Measurements from ENCODE around the gene MAPK10.
"Not testable (repeated sequence)": the region's sequence is repeated elsewhere in the genome, so short reads cannot be mapped to it uniquely, and the experiment has no call there.

MAPK10 gene

DNA sequence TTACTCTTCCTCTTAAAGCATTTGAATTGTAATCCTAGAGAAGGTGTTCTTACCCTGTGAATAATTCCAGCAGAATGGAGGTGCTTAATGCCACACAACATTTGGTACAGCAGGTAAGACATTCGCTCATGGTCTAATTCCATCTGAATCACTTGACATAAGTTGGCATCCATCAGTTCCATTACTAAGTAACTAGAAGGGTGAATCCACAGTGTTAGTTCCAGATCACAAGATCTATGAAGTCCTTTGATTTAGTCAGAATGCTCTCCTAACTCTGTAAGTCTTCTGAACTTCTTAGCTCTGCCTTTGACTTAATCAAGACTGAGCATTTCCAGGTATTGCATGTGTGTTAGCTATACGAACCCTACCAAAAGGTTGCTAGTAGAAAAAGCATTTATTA is 258.0 kb downstream of the MAPK10 start:
- Histone ChIP-seq H3K27me3 (ENCODE audit: control insufficient read depth in 1 of 2, insufficient read depth in 2 of 2, low read length in 2 of 2) (no peaks in the 10 kb centered on the region), H3K9me3 (ENCODE audit: control insufficient read depth in 1 of 2, low read length in 2 of 2) (no peaks in the 10 kb centered on the region), H3K36me3 (ENCODE audit: control insufficient read depth in 1 of 2, insufficient read depth in 2 of 2, low read length in 2 of 2) (no peaks in the 10 kb centered on the region), H3K4me1 (ENCODE audit: control insufficient read depth in 1 of 2, insufficient read depth in 2 of 2, low read length in 2 of 2) (no peaks in the 10 kb centered on the region), H3K27ac (ENCODE audit: low read depth, low read length) (no peak overlapping the region), H3K4me3 (ENCODE audit: low read depth in 1 of 2, low read length in 2 of 2) (no peak overlapping the region), H3K9ac (ENCODE audit: low read depth in 1 of 2, low read length in 2 of 2) (no peak overlapping the region)

DNA sequence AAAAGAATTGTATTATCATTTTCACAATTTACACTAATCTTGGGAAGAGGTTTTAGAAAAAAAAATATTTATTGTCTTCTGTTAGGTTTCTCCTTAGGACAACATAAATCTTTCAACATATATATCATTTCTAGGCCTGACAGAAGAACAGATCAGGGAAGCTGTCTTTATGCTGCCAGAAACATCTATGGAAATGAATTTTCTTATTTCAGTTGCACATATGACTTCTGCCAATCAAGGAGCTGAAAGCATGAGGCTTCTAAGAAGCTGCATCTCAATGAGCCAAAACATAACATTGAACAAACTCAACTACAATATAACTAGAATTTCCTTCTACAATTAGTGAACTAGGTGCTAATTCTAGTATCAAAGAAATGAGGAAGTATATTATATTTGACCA is 258.4 kb downstream of the MAPK10 start:
- Histone ChIP-seq H3K4me1 (ENCODE audit: control insufficient read depth in 1 of 2, insufficient read depth in 2 of 2, low read length in 2 of 2) (no peaks in the 10 kb centered on the region), H3K27me3 (ENCODE audit: control insufficient read depth in 1 of 2, insufficient read depth in 2 of 2, low read length in 2 of 2) (no peaks in the 10 kb centered on the region), H3K9ac (ENCODE audit: low read depth in 1 of 2, low read length in 2 of 2) (no peak overlapping the region), H3K9me3 (ENCODE audit: control insufficient read depth in 1 of 2, low read length in 2 of 2) (no peaks in the 10 kb centered on the region), H3K4me3 (ENCODE audit: low read depth in 1 of 2, low read length in 2 of 2) (no peak overlapping the region), H3K27ac (ENCODE audit: low read depth, low read length) (no peak overlapping the region), H3K36me3 (ENCODE audit: control insufficient read depth in 1 of 2, insufficient read depth in 2 of 2, low read length in 2 of 2) (no peaks in the 10 kb centered on the region)

DNA sequence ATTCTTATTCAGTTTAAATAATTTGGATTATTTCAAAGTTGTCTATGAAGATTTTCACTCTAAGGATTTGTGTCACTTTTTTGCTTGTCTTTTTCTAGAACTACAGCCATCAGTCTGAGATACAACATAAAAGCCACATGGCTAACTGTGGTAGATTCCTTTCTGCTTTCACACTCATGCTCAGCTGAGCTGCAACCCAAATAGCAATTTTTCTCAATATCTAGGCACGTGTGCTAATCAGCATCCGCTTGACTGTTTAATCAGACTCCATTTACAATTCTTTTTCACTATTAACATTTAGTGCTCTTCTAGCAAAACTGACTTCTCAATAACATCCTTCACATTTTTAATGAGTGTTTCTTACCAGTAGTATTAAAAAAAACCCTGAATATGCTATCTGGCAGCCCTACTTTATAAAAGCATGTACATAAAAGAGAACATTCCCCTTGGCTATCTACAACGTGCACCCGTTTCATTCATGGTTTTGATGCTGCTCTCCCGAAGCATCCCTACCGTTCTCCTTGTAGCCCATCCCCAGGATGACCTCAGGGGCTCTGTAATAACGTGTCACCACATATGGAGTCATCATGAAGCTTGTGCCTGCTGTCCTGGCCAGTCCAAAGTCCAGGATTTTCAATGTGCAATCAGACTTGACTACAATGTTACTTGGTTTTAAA is 259.2 kb downstream of the MAPK10 start:
- Histone ChIP-seq H3K9ac (ENCODE audit: low read depth in 1 of 2, low read length in 2 of 2) (no peak overlapping the region), H3K9me3 (ENCODE audit: control insufficient read depth in 1 of 2, low read length in 2 of 2) (no peaks in the 10 kb centered on the region), H3K36me3 (ENCODE audit: control insufficient read depth in 1 of 2, insufficient read depth in 2 of 2, low read length in 2 of 2) (no peaks in the 10 kb centered on the region), H3K4me1 (ENCODE audit: control insufficient read depth in 1 of 2, insufficient read depth in 2 of 2, low read length in 2 of 2) (no peaks in the 10 kb centered on the region), H3K27ac (ENCODE audit: low read depth, low read length) (no peak overlapping the region), H3K27me3 (ENCODE audit: control insufficient read depth in 1 of 2, insufficient read depth in 2 of 2, low read length in 2 of 2) (no peaks in the 10 kb centered on the region), H3K4me3 (ENCODE audit: low read depth in 1 of 2, low read length in 2 of 2) (no peak overlapping the region)

DNA sequence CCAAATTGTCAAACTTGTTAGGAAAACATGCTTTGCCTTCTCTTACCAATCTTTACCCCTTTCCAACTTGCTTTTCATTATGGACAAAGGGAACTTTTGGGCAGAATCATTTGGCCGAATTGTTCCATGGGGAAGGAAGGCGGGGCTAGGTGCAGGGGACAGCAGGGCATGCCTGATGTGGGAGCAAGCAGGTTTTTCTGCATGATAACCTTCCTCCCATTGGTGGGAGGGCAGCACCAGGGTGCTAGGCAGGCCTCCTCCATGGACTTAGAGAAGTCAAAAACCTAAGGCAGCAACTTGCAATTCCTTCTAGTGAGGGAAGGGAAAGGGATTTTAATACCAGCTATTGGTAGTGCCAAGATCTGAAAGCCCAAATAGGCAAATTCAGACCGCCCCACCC is 260.5 kb downstream of the MAPK10 start:
- H3K4me1 ChIP-seq (ENCODE audit: control insufficient read depth in 1 of 2, insufficient read depth in 2 of 2, low read length in 2 of 2): no peaks in the 10 kb centered on the region
- H3K27me3 ChIP-seq (ENCODE audit: control insufficient read depth in 1 of 2, insufficient read depth in 2 of 2, low read length in 2 of 2): no peaks in the 10 kb centered on the region
- no peak overlapping the region for H3K4me3 ChIP-seq (ENCODE audit: low read depth in 1 of 2, low read length in 2 of 2)
- no peaks in the 10 kb centered on the region for H3K36me3 ChIP-seq (ENCODE audit: control insufficient read depth in 1 of 2, insufficient read depth in 2 of 2, low read length in 2 of 2)
- H3K9ac ChIP-seq (ENCODE audit: low read depth in 1 of 2, low read length in 2 of 2): no peak overlapping the region
- H3K27ac ChIP-seq (ENCODE audit: low read depth, low read length): no peak overlapping the region
- no peaks in the 10 kb centered on the region for H3K9me3 ChIP-seq (ENCODE audit: control insufficient read depth in 1 of 2, low read length in 2 of 2)

DNA sequence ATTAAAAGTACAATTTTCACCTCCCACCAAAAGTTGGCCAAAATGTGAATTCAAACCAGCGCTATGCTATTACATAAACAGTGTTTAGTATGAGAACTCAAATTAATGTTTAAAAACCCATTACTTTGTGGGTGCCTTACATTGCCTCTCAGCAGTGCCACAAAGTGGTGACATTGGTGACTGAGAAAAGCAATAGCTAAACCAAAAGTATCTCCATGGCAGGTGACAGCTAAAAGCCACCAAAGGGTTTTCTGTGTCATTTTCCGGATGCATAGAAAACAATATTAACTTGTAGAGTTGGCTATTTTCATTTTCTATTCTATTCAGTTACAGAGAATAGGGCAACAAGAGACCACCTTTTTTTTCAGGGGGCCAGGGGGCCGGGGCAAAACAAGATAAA is 261.2 kb downstream of the MAPK10 start:
- no peaks in the 10 kb centered on the region for H3K27me3 ChIP-seq (ENCODE audit: control insufficient read depth in 1 of 2, insufficient read depth in 2 of 2, low read length in 2 of 2)
- no peaks in the 10 kb centered on the region for H3K36me3 ChIP-seq (ENCODE audit: control insufficient read depth in 1 of 2, insufficient read depth in 2 of 2, low read length in 2 of 2)
- H3K9ac ChIP-seq (ENCODE audit: low read depth in 1 of 2, low read length in 2 of 2): no peak overlapping the region
- no peaks in the 10 kb centered on the region for H3K4me1 ChIP-seq (ENCODE audit: control insufficient read depth in 1 of 2, insufficient read depth in 2 of 2, low read length in 2 of 2)
- no peak overlapping the region for H3K27ac ChIP-seq (ENCODE audit: low read depth, low read length)
- H3K9me3 ChIP-seq (ENCODE audit: control insufficient read depth in 1 of 2, low read length in 2 of 2): no peaks in the 10 kb centered on the region
- H3K4me3 ChIP-seq (ENCODE audit: low read depth in 1 of 2, low read length in 2 of 2): no peak overlapping the region

DNA sequence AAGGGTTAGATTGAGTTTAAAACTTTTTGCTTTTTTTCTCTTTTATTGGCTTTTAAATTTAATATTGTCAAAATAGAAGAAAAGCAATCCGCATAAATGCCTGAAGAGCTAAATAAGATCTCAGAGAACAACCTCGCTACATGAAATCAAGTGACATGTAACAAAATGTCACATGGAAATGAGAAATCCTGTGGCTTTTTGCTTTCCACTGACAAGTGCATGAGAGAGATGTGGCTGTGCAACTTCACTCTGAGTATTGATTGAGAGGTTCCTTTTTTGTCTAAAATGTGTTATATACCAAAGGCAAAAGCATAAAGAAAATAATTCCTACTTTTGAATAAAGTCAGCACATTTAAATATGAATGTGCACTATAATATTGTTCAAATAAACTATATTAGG is 263.5 kb downstream of the MAPK10 start:
- no peaks in the 10 kb centered on the region for H3K27me3 ChIP-seq (ENCODE audit: control insufficient read depth in 1 of 2, insufficient read depth in 2 of 2, low read length in 2 of 2)
- no peaks in the 10 kb centered on the region for H3K36me3 ChIP-seq (ENCODE audit: control insufficient read depth in 1 of 2, insufficient read depth in 2 of 2, low read length in 2 of 2)
- no peak overlapping the region for H3K9ac ChIP-seq (ENCODE audit: low read depth in 1 of 2, low read length in 2 of 2)
- H3K9me3 ChIP-seq (ENCODE audit: control insufficient read depth in 1 of 2, low read length in 2 of 2): no peaks in the 10 kb centered on the region
- no peaks in the 10 kb centered on the region for H3K4me1 ChIP-seq (ENCODE audit: control insufficient read depth in 1 of 2, insufficient read depth in 2 of 2, low read length in 2 of 2)
- H3K27ac ChIP-seq (ENCODE audit: low read depth, low read length): no peak overlapping the region
- no peak overlapping the region for H3K4me3 ChIP-seq (ENCODE audit: low read depth in 1 of 2, low read length in 2 of 2)

DNA sequence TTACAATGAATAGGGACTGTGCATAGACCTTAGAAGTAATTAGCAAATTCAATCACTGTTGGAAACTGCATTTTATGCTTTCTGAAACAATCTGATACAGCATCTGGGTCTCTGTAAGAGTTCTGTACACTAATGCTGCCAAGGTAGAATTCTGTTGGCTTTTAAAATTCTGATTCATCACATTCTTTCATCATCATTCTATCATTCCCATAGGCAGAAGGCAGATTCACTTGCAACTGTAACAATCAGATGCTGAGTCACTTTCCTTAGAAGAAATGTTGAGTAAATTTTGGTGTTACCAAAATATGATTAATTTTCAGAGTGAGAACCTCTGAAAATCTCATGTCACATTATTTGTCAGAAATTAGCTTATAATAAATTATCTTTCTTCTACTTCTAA is 267.2 kb downstream of the MAPK10 start:
- no peaks in the 10 kb centered on the region for H3K4me1 ChIP-seq (ENCODE audit: control insufficient read depth in 1 of 2, insufficient read depth in 2 of 2, low read length in 2 of 2)
- H3K9ac ChIP-seq (ENCODE audit: low read depth in 1 of 2, low read length in 2 of 2): no peak overlapping the region
- no peaks in the 10 kb centered on the region for H3K9me3 ChIP-seq (ENCODE audit: control insufficient read depth in 1 of 2, low read length in 2 of 2)
- no peaks in the 10 kb centered on the region for H3K27me3 ChIP-seq (ENCODE audit: control insufficient read depth in 1 of 2, insufficient read depth in 2 of 2, low read length in 2 of 2)
- H3K4me3 ChIP-seq (ENCODE audit: low read depth in 1 of 2, low read length in 2 of 2): no peak overlapping the region
- no peak overlapping the region for H3K27ac ChIP-seq (ENCODE audit: low read depth, low read length)
- no peaks in the 10 kb centered on the region for H3K36me3 ChIP-seq (ENCODE audit: control insufficient read depth in 1 of 2, insufficient read depth in 2 of 2, low read length in 2 of 2)

DNA sequence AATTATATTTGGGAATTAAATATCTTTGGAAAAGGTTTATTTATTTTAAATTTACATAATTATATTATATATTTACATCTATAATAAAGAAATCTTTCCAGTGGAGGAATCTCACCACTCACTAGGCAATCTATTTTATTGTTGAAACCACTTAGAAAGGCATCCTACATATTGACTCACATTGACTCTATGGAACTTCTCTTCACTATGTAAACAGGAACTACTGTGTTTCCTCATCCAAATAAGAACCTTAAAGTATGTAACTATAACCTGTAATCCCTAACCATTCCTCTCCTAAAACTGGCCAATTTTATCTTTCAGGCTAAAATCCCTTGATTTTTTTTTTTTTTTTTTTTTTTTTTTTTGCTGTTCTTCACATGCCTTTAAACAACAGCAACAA is 268.7 kb downstream of the MAPK10 start:
- Histone ChIP-seq H3K27me3 (ENCODE audit: control insufficient read depth in 1 of 2, insufficient read depth in 2 of 2, low read length in 2 of 2) (no peaks in the 10 kb centered on the region), H3K27ac (ENCODE audit: low read depth, low read length) (no peak overlapping the region), H3K4me1 (ENCODE audit: control insufficient read depth in 1 of 2, insufficient read depth in 2 of 2, low read length in 2 of 2) (no peaks in the 10 kb centered on the region), H3K9ac (ENCODE audit: low read depth in 1 of 2, low read length in 2 of 2) (no peak overlapping the region), H3K9me3 (ENCODE audit: control insufficient read depth in 1 of 2, low read length in 2 of 2) (no peaks in the 10 kb centered on the region), H3K36me3 (ENCODE audit: control insufficient read depth in 1 of 2, insufficient read depth in 2 of 2, low read length in 2 of 2) (no peaks in the 10 kb centered on the region), H3K4me3 (ENCODE audit: low read depth in 1 of 2, low read length in 2 of 2) (no peak overlapping the region)

DNA sequence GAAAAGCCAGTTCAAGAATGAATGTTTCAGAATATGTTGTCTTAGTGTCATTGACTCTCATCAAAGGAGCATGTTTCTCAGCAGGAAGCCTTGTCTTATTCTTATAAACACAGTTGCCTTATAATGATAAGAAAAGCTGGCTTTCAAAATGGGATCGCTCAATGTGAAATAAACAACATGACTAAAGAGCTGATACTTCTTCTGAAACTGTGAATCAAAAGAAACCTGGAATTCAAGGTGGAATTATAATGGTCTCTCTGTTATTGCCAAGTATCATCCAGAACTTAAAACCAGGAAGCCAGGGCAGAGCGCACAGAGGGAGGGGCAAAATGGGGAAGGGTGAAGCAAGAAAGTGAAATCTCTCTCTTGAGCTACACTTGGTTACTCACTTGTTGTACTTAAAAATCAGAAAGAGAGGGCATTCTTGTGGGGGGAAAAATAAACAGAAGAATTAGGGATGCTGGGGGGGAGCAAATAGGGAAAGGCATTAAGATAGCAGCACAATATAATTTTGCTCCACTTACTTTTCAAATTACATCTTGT is 270.0 kb downstream of the MAPK10 start:
- H3K27me3 ChIP-seq (ENCODE audit: control insufficient read depth in 1 of 2, insufficient read depth in 2 of 2, low read length in 2 of 2): no peaks in the 10 kb centered on the region
- H3K9me3 ChIP-seq (ENCODE audit: control insufficient read depth in 1 of 2, low read length in 2 of 2): no peaks in the 10 kb centered on the region
- no peaks in the 10 kb centered on the region for H3K4me1 ChIP-seq (ENCODE audit: control insufficient read depth in 1 of 2, insufficient read depth in 2 of 2, low read length in 2 of 2)
- H3K27ac ChIP-seq (ENCODE audit: low read depth, low read length): no peak overlapping the region
- no peaks in the 10 kb centered on the region for H3K36me3 ChIP-seq (ENCODE audit: control insufficient read depth in 1 of 2, insufficient read depth in 2 of 2, low read length in 2 of 2)
- H3K4me3 ChIP-seq (ENCODE audit: low read depth in 1 of 2, low read length in 2 of 2): no peak overlapping the region
- H3K9ac ChIP-seq (ENCODE audit: low read depth in 1 of 2, low read length in 2 of 2): no peak overlapping the region

DNA sequence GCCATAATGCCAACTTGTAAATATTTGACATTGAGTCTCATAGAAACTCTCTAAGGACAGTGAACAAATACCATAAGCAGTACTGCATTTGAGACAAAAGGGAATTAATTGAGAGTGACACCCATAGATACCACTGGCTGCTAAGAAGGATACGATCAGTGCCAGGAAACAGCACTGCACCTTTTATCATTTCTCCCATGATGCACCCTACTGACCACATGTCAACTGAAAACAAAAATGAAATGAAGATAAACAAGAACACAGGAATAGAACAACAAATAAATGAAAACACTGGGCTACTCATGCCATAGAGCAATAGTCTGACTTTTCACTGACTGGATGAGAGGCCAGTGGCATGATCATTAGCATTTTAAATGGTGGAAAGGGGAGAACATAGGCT is 270.8 kb downstream of the MAPK10 start:
- Histone ChIP-seq H3K27ac (ENCODE audit: low read depth, low read length) (no peak overlapping the region), H3K9ac (ENCODE audit: low read depth in 1 of 2, low read length in 2 of 2) (no peak overlapping the region), H3K9me3 (ENCODE audit: control insufficient read depth in 1 of 2, low read length in 2 of 2) (no peaks in the 10 kb centered on the region), H3K4me1 (ENCODE audit: control insufficient read depth in 1 of 2, insufficient read depth in 2 of 2, low read length in 2 of 2) (no peaks in the 10 kb centered on the region), H3K36me3 (ENCODE audit: control insufficient read depth in 1 of 2, insufficient read depth in 2 of 2, low read length in 2 of 2) (no peaks in the 10 kb centered on the region), H3K27me3 (ENCODE audit: control insufficient read depth in 1 of 2, insufficient read depth in 2 of 2, low read length in 2 of 2) (no peaks in the 10 kb centered on the region), H3K4me3 (ENCODE audit: low read depth in 1 of 2, low read length in 2 of 2) (no peak overlapping the region)

DNA sequence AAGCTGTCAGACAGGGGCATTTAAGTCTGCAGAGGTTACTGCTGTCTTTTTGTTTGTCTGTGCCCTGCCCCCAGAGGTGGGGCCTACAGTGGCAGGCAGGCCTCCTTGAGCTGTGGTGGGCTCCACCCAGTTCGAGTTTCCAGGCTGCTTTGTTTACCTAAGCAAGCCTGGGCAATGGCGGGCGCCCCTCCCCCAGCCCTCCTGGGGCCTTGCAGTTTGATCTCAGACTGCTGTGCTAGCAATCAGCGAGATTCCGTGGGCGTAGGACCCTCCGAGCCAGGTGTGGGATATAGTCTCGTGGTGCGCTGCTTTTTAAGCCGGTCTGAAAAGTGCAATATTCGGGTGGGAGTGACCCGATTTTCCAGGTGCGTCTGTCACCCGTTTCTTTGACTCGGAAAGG is 284.1 kb downstream of the MAPK10 start:
- not testable (repeated sequence) for H3K9me3 ChIP-seq (ENCODE audit: control insufficient read depth in 1 of 2, low read length in 2 of 2); H3K9ac ChIP-seq (ENCODE audit: low read depth in 1 of 2, low read length in 2 of 2); H3K27me3 ChIP-seq (ENCODE audit: control insufficient read depth in 1 of 2, insufficient read depth in 2 of 2, low read length in 2 of 2); H3K27ac ChIP-seq (ENCODE audit: low read depth, low read length); H3K4me1 ChIP-seq (ENCODE audit: control insufficient read depth in 1 of 2, insufficient read depth in 2 of 2, low read length in 2 of 2); H3K4me3 ChIP-seq (ENCODE audit: low read depth in 1 of 2, low read length in 2 of 2); H3K36me3 ChIP-seq (ENCODE audit: control insufficient read depth in 1 of 2, insufficient read depth in 2 of 2, low read length in 2 of 2)
